Activated effector memory CD4-positive, alpha-beta T cell treated with anti-CD3 and anti-CD28 coated beads, Interleukin-2, amount 50 U/mL, for 16 hours (primary cell): Measurements from ENCODE around the gene TGFBR1.
"Not testable (repeated sequence)": the region's sequence is repeated elsewhere in the genome, so short reads cannot be mapped to it uniquely, and the experiment has no call there.

Source experiments
- DNase-seq: peaks from one replicate; pipeline ENCODE4 v3.0.0-alpha.2; 2020

The TGFBR1 gene

GRCh38 chr9:99076483-99077171, 28.3 kb upstream of the TGFBR1 start:
- DNase-seq = peak; percentile 76

GRCh38 chr9:99078717-99079116, 26.2 kb upstream of the TGFBR1 start:
- no peak for DNase-seq

GRCh38 chr9:99079542-99079941, 25.4 kb upstream of the TGFBR1 start:
- DNase-seq = no peak

GRCh38 chr9:99083051-99083450, 21.9 kb upstream of the TGFBR1 start:
- DNase-seq = no peak

- DNase-seq = no peak
Observed at GRCh38 chr9:99085949-99086948, 18.7 kb upstream of the TGFBR1 start.

- no peak for DNase-seq
Observed at GRCh38 chr9:99087462-99087861, 17.5 kb upstream of the TGFBR1 start.

- DNase-seq = no peak
Observed at GRCh38 chr9:99090336-99091130, 14.4 kb upstream of the TGFBR1 start.

GRCh38 chr9:99092643-99093491, 12.0 kb upstream of the TGFBR1 start:
- peak; percentile 73 for DNase-seq

- no peak for DNase-seq
Observed at GRCh38 chr9:99093492-99093791, 11.5 kb upstream of the TGFBR1 start.

- no peak for DNase-seq
Observed at GRCh38 chr9:99095565-99095964, 9.3 kb upstream of the TGFBR1 start.

- no peak for DNase-seq
Observed at GRCh38 chr9:99096409-99096808, 8.5 kb upstream of the TGFBR1 start.

- DNase-seq = not testable (repeated sequence)
Observed at GRCh38 chr9:99099806-99100585, 4.9 kb upstream of the TGFBR1 start.

GRCh38 chr9:99101271-99101670, 3.6 kb upstream of the TGFBR1 start:
- no peak for DNase-seq

GRCh38 chr9:99101812-99102211, 3.1 kb upstream of the TGFBR1 start:
- DNase-seq = no peak

- no peak for DNase-seq
Observed at GRCh38 chr9:99103054-99103895, 1.6 kb upstream of the TGFBR1 start.

GRCh38 chr9:99103901-99104458, 933 bp upstream of the TGFBR1 start:
- DNase-seq = no peak

- peak; percentile 79 for DNase-seq
Observed at GRCh38 chr9:99105152-99106043, 485 bp downstream of the TGFBR1 start.

GRCh38 chr9:99106044-99106375, 1.1 kb downstream of the TGFBR1 start:
- DNase-seq = no peak

- no peak for DNase-seq
Observed at GRCh38 chr9:99107421-99107820, 2.5 kb downstream of the TGFBR1 start.
